ENCODE results near the gene CNN2.

Gene CNN2

GRCh38 chr19:990119-990571 is 36.3 kb upstream of the CNN2 start:
- H3K4me1 ChIP-seq (ENCODE audit: insufficient read depth, low read length): no peaks in the 10 kb centered on the region
- no peak overlapping the region for H3K27ac ChIP-seq (ENCODE audit: low read depth, low read length)
- peaks cover 34% of the 10 kb centered on the region for H3K36me3 ChIP-seq (ENCODE audit: insufficient read depth, low read length)
- H3K9me3 ChIP-seq (ENCODE audit: low read length): no peaks in the 10 kb centered on the region
- H3K4me3 ChIP-seq (ENCODE audit: low read depth in 1 of 2, low read length in 2 of 2): no peak overlapping the region
- H3K9ac ChIP-seq (ENCODE audit: low read length): no peak overlapping the region
- H3K27me3 ChIP-seq (ENCODE audit: control insufficient read depth in 1 of 2, insufficient read depth in 2 of 2, low read length in 2 of 2): peaks cover 0 to 11% of the 10 kb centered on the region in 2 donors

DNA sequence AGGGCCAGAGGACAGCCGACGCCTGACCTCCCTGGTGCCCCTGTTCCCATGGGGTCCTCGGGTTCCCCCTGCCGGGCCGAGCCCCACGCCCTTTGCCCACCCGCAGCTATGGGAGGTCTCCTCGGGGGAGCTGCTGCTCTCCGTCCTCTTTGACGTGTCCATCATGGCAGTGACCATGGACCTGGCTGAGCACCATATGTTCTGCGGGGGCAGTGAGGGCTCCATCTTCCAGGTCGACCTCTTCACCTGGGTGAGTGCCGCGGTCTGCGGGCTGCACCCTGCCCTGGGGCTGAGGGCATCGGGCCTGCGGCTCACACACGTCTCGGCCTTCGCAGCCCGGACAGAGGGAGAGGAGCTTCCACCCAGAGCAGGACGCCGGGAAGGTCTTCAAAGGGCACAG is 35.7 kb upstream of the CNN2 start:
- Histone ChIP-seq H3K36me3 (ENCODE audit: insufficient read depth, low read length) (peaks cover 32% of the 10 kb centered on the region), H3K4me3 (ENCODE audit: low read depth in 1 of 2, low read length in 2 of 2) (no peak overlapping the region), H3K9me3 (ENCODE audit: low read length) (no peaks in the 10 kb centered on the region), H3K4me1 (ENCODE audit: insufficient read depth, low read length) (no peaks in the 10 kb centered on the region), H3K9ac (ENCODE audit: low read length) (no peak overlapping the region), H3K27me3 (ENCODE audit: control insufficient read depth in 1 of 2, insufficient read depth in 2 of 2, low read length in 2 of 2) (peaks cover 4 to 17% of the 10 kb centered on the region in 2 donors), H3K27ac (ENCODE audit: low read depth, low read length) (no peak overlapping the region)

- no peak overlapping the region for H3K4me3 ChIP-seq (ENCODE audit: low read depth in 1 of 2, low read length in 2 of 2)
- H3K27ac ChIP-seq (ENCODE audit: low read depth, low read length): no peak overlapping the region
- H3K9ac ChIP-seq (ENCODE audit: low read length): no peak overlapping the region
- peaks cover 29% of the 10 kb centered on the region for H3K36me3 ChIP-seq (ENCODE audit: insufficient read depth, low read length)
- H3K9me3 ChIP-seq (ENCODE audit: low read length): no peaks in the 10 kb centered on the region
- H3K4me1 ChIP-seq (ENCODE audit: insufficient read depth, low read length): no peaks in the 10 kb centered on the region
- H3K27me3 ChIP-seq (ENCODE audit: control insufficient read depth in 1 of 2, insufficient read depth in 2 of 2, low read length in 2 of 2): peaks cover 9 to 23% of the 10 kb centered on the region in 2 donors
These were observed 35.1 kb upstream of the CNN2 start for GRCh38 chr19:991174-991931.

DNA sequence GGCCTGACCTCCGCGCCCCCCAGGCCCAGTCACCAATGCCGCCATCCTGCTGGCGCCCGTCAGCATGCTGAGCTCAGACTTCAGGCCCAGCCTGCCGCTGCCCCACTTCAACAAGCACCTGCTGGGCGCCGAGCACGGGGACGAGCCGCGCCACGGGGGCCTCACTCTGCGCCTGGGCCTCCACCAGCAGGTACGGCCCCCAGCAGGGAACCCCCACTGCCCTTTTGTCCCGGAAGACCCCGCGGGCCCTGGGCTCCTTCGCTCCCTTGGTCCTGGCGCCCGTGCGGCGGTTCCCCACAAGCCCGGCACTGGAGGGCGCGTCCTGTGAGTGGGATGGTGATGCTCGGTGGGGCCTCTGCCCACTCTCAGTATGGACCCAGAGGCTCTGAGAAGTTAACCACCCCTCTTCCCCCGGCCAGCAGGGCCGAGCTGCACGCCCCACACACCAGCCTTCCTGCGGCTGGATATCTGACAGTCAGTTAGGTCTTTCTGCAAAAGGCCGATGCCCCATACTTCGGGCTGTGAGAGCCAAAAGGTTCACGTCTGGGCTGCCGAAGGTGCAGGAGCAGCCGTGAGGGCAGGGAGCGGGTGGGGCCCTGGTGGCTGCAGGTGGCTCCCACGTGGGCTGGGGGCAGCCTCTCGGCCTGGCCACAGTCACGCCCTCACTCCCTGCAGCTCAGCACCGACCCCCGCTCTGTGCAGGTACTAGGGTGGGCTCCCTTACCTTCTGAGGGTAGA is 34.3 kb upstream of the CNN2 start:
- Histone ChIP-seq H3K4me3 (ENCODE audit: low read depth in 1 of 2, low read length in 2 of 2) (no peak overlapping the region), H3K27me3 (ENCODE audit: control insufficient read depth in 1 of 2, insufficient read depth in 2 of 2, low read length in 2 of 2) (peaks cover 9 to 31% of the 10 kb centered on the region in 2 donors), H3K9ac (ENCODE audit: low read length) (no peak overlapping the region), H3K9me3 (ENCODE audit: low read length) (no peaks in the 10 kb centered on the region), H3K36me3 (ENCODE audit: insufficient read depth, low read length) (peaks cover 21% of the 10 kb centered on the region), H3K4me1 (ENCODE audit: insufficient read depth, low read length) (no peaks in the 10 kb centered on the region), H3K27ac (ENCODE audit: low read depth, low read length) (no peak overlapping the region)

GRCh38 chr19:992670-993055 is 33.7 kb upstream of the CNN2 start:
- Histone ChIP-seq H3K36me3 (ENCODE audit: insufficient read depth, low read length) (peaks cover 17% of the 10 kb centered on the region), H3K9ac (ENCODE audit: low read length) (no peak overlapping the region)

GRCh38 chr19:993361-993830 is 33.0 kb upstream of the CNN2 start:
- Histone ChIP-seq H3K27ac (ENCODE audit: low read depth, low read length) (no peak overlapping the region), H3K4me1 (ENCODE audit: insufficient read depth, low read length) (no peaks in the 10 kb centered on the region), H3K36me3 (ENCODE audit: insufficient read depth, low read length) (peaks cover 17% of the 10 kb centered on the region), H3K27me3 (ENCODE audit: control insufficient read depth in 1 of 2, insufficient read depth in 2 of 2, low read length in 2 of 2) (peaks cover 14 to 44% of the 10 kb centered on the region in 2 donors), H3K9ac (ENCODE audit: low read length) (no peak overlapping the region), H3K4me3 (ENCODE audit: low read depth in 1 of 2, low read length in 2 of 2) (no peak overlapping the region), H3K9me3 (ENCODE audit: low read length) (no peaks in the 10 kb centered on the region)

More at GRCh38 chr19:992670-993055, 33.7 kb upstream of the CNN2 start:
- H3K4me1 ChIP-seq (ENCODE audit: insufficient read depth, low read length): no peaks in the 10 kb centered on the region
- no peak overlapping the region for H3K27ac ChIP-seq (ENCODE audit: low read depth, low read length)
- H3K27me3 ChIP-seq (ENCODE audit: control insufficient read depth in 1 of 2, insufficient read depth in 2 of 2, low read length in 2 of 2): peaks cover 9 to 36% of the 10 kb centered on the region in 2 donors
- H3K9me3 ChIP-seq (ENCODE audit: low read length): no peaks in the 10 kb centered on the region
- no peak overlapping the region for H3K4me3 ChIP-seq (ENCODE audit: low read depth in 1 of 2, low read length in 2 of 2)

- Histone ChIP-seq H3K9ac (ENCODE audit: low read length) (no peak overlapping the region), H3K4me1 (ENCODE audit: insufficient read depth, low read length) (no peaks in the 10 kb centered on the region), H3K36me3 (ENCODE audit: insufficient read depth, low read length) (peaks cover 17% of the 10 kb centered on the region)
These were observed 32.5 kb upstream of the CNN2 start for GRCh38 chr19:993831-994393.

GRCh38 chr19:994516-994915 is 31.9 kb upstream of the CNN2 start:
- no peak overlapping the region for H3K27ac ChIP-seq (ENCODE audit: low read depth, low read length)
- peaks cover 17% of the 10 kb centered on the region for H3K36me3 ChIP-seq (ENCODE audit: insufficient read depth, low read length)
- H3K27me3 ChIP-seq (ENCODE audit: control insufficient read depth in 1 of 2, insufficient read depth in 2 of 2, low read length in 2 of 2): peaks cover 25 to 55% of the 10 kb centered on the region in 2 donors
- H3K4me1 ChIP-seq (ENCODE audit: insufficient read depth, low read length): no peaks in the 10 kb centered on the region
- no peak overlapping the region for H3K4me3 ChIP-seq (ENCODE audit: low read depth in 1 of 2, low read length in 2 of 2)
- H3K9ac ChIP-seq (ENCODE audit: low read length): no peak overlapping the region
- H3K9me3 ChIP-seq (ENCODE audit: low read length): no peaks in the 10 kb centered on the region

More at GRCh38 chr19:993831-994393, 32.5 kb upstream of the CNN2 start:
- Histone ChIP-seq H3K27ac (ENCODE audit: low read depth, low read length) (no peak overlapping the region), H3K9me3 (ENCODE audit: low read length) (no peaks in the 10 kb centered on the region), H3K4me3 (ENCODE audit: low read depth in 1 of 2, low read length in 2 of 2) (no peak overlapping the region), H3K27me3 (ENCODE audit: control insufficient read depth in 1 of 2, insufficient read depth in 2 of 2, low read length in 2 of 2) (peaks cover 19 to 49% of the 10 kb centered on the region in 2 donors)

DNA sequence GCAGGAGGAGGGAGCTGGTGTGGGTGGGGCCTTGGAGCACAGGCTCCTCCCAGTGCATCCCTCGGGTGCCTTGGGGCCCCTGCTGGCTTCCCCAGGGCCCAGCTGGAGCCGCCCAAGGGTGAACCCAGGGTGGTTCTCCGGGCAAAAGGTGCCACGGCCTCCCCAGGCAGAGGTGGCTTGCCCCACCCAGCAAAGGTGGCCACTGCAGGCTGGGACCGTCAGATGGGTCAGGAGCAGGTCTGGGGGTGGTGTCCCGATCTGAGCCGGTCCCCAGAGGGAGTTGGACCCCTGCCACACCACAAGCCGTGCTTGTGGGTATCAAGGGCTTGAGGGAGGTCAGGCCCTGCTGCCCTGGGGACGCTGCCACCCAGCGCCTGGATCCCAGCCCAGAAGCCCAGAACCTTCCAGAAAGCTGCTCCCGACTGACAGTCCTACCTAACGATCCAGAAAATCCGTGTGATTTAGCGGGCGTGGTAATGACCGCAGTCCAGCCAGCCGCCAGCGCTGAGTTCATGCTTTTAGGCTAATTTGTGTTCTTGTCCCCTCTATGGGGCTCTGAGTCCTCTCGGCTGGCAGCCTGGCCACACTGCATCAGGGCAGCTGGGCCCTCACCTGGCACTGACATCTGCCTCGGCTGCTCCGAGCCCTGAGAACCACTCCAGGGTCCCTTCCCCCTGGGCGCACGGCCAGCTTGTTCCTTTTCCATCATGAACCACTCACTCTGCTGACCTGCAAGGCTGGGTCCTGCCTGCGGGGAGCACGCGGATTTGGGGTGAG is 31.2 kb upstream of the CNN2 start:
- Histone ChIP-seq H3K27ac (ENCODE audit: low read depth, low read length) (no peak overlapping the region), H3K27me3 (ENCODE audit: control insufficient read depth in 1 of 2, insufficient read depth in 2 of 2, low read length in 2 of 2) (peaks cover 25 to 62% of the 10 kb centered on the region in 2 donors), H3K4me1 (ENCODE audit: insufficient read depth, low read length) (no peaks in the 10 kb centered on the region), H3K36me3 (ENCODE audit: insufficient read depth, low read length) (peaks cover 12% of the 10 kb centered on the region), H3K9ac (ENCODE audit: low read length) (no peak overlapping the region), H3K4me3 (ENCODE audit: low read depth in 1 of 2, low read length in 2 of 2) (no peak overlapping the region), H3K9me3 (ENCODE audit: low read length) (no peaks in the 10 kb centered on the region)

GRCh38 chr19:996051-996838 is 30.2 kb upstream of the CNN2 start:
- H3K27me3 ChIP-seq (ENCODE audit: control insufficient read depth in 1 of 2, insufficient read depth in 2 of 2, low read length in 2 of 2): peaks cover 28 to 68% of the 10 kb centered on the region in 2 donors
- H3K4me3 ChIP-seq (ENCODE audit: low read depth in 1 of 2, low read length in 2 of 2): no peak overlapping the region

More at GRCh38 chr19:996051-996838, 30.2 kb upstream of the CNN2 start:
- Histone ChIP-seq H3K4me1 (ENCODE audit: insufficient read depth, low read length) (peaks cover 2% of the 10 kb centered on the region), H3K9ac (ENCODE audit: low read length) (no peak overlapping the region), H3K9me3 (ENCODE audit: low read length) (no peaks in the 10 kb centered on the region), H3K27ac (ENCODE audit: low read depth, low read length) (no peak overlapping the region), H3K36me3 (ENCODE audit: insufficient read depth, low read length) (peaks cover 12% of the 10 kb centered on the region)

Data from muscle layer of colon (tissue), 2 donors.